ENCODE data around the gene FBXO21. TPM values are rescaled to one million over a fixed set of nuclear protein-coding genes. Genes with fewer than 3 reads are reported as not detected.

Gene FBXO21
- total RNA-seq, 1 experiment from 2014 or later, result 37.8 TPM

GRCh38 chr12:117169548-117169947 is 20.7 kb downstream of the FBXO21 start:
- Histone ChIP-seq H3K9me3 (ENCODE audit: control insufficient read depth, insufficient read depth, low read depth, low read length) (no peaks in the 10 kb centered on the region), H3K36me3 (ENCODE audit: control insufficient read depth, insufficient read depth, low read length) (peaks cover 23% of the 10 kb centered on the region), H3K4me1 (ENCODE audit: control insufficient read depth, insufficient read depth, low read length) (no peaks in the 10 kb centered on the region), H3K4me3 (ENCODE audit: low read depth in 2 of 2, low read length in 2 of 2) (no peak overlapping the region), H3K27me3 (ENCODE audit: control insufficient read depth, insufficient read depth, low read length) (no peaks in the 10 kb centered on the region), H3K27ac (ENCODE audit: low read length) (no peak overlapping the region)
- no TSS peak for BruUV-seq (replicated peaks)
- intact Hi-C loops (cut with micrococcal nuclease; ENCODE audit: unreplicated experiment), result no loop called here
- DNase-seq (ENCODE audit: low read depth, low spot score) (no peak), ATAC-seq (no peak)
- ChIA-PET POLR2A (no interaction called here), CTCF (no interaction called here)
- in situ Hi-C loops (cut with HindIII; ENCODE audit: low pct_unique_long_range_greater_than_20kb, low sequenced_read_pairs), result no loop called here
- TF ChIP-seq TCF7L2 (IDR thresholded peaks at IDR 0.05; ENCODE audit: low read depth, low read length) (no peak), POLR2AphosphoS5 (IDR thresholded peaks at IDR 0.05; ENCODE audit: low read depth, low read length) (no peak), SIN3A (IDR thresholded peaks at IDR 0.05; ENCODE audit: borderline replicate concordance, insufficient read depth, low read depth, low read length) (no peak), CTCF (IDR thresholded peaks at IDR 0.05) (no peak)

GRCh38 chr12:117168976-117169375 is 21.3 kb downstream of the FBXO21 start:
- H3K36me3 ChIP-seq (ENCODE audit: control insufficient read depth, insufficient read depth, low read length), result peaks cover 19% of the 10 kb centered on the region
- TF ChIP-seq POLR2AphosphoS5 (IDR thresholded peaks at IDR 0.05; ENCODE audit: low read depth, low read length) (no peak), REST (IDR thresholded peaks at IDR 0.05; ENCODE audit: insufficient read depth in 1 of 2, low read depth in 2 of 2, low read length in 1 of 2) (no peak), SIN3A (IDR thresholded peaks at IDR 0.05; ENCODE audit: borderline replicate concordance, insufficient read depth, low read depth, low read length) (no peak), CTCF (IDR thresholded peaks at IDR 0.05) (no peak), TCF7L2 (IDR thresholded peaks at IDR 0.05; ENCODE audit: low read depth, low read length) (no peak)
- no TSS peak for BruUV-seq (replicated peaks)
- H3K9me3 ChIP-seq (ENCODE audit: control insufficient read depth, insufficient read depth, low read depth, low read length), result no peaks in the 10 kb centered on the region
- no peak for DNase-seq (ENCODE audit: low read depth, low spot score)
- ATAC-seq, result no peak
- no peak overlapping the region for H3K27ac ChIP-seq (ENCODE audit: low read length)
- H3K4me1 ChIP-seq (ENCODE audit: control insufficient read depth, insufficient read depth, low read length), result no peaks in the 10 kb centered on the region
- CTCF ChIA-PET, result no interaction called here
- no peak overlapping the region for H3K4me3 ChIP-seq (ENCODE audit: low read depth in 2 of 2, low read length in 2 of 2)
- in situ Hi-C loops (cut with HindIII; ENCODE audit: low pct_unique_long_range_greater_than_20kb, low sequenced_read_pairs), result no loop called here
- intact Hi-C loops (cut with micrococcal nuclease; ENCODE audit: unreplicated experiment), result no loop called here
- H3K27me3 ChIP-seq (ENCODE audit: control insufficient read depth, insufficient read depth, low read length), result no peaks in the 10 kb centered on the region
- POLR2A ChIA-PET, result no interaction called here
